Measurements from ENCODE around the gene RNASE13.
A peak's percentile ranks its signal among the peaks of the same experiment; 100 is the strongest.

Gene RNASE13

GRCh38 chr14:21066882-21067502 lies 32.4 kb upstream of the RNASE13 start:
- CTCF ChIA-PET = interaction anchor here (1.0 to 4.7 kb wide), 14 partner anchors 11 to 72 kb away, joined by 3 to 130 read pairs (median 6); partner anchors contain the start of genes TMEM253 and ZNF219
- POLR2A ChIA-PET = interaction anchor here (0.5 kb wide), 1 partner anchor 724 kb away, joined by 7 read pairs; no protein-coding TSS in a partner anchor
- DNase-seq (ENCODE audit: extremely low spot score) = no peak
- peak; percentile 28 for TF ChIP-seq CTCF (IDR thresholded peaks at IDR 0.05; ENCODE audit: control extremely low read depth, extremely low read depth, low read depth, missing control alignments)

- CTCF ChIA-PET = interaction anchor here (0.9 to 2.1 kb wide), 4 partner anchors 29 to 206 kb away, joined by 3 to 10 read pairs (median 4); no protein-coding TSS in a partner anchor
- TF ChIP-seq CTCF (IDR thresholded peaks at IDR 0.05; ENCODE audit: control extremely low read depth, extremely low read depth, low read depth, missing control alignments) = no peak
- POLR2A ChIA-PET = no interaction called here
- DNase-seq (ENCODE audit: extremely low spot score) = no peak
These were observed 28.9 kb upstream of the RNASE13 start for GRCh38 chr14:21063479-21063878.

GRCh38 chr14:21061347-21061668 lies 26.7 kb upstream of the RNASE13 start:
- ChIA-PET POLR2A (no interaction called here), CTCF (interaction anchor here (0.9 to 2.4 kb wide), 4 partner anchors 12 to 90 kb away, joined by 3 to 13 read pairs (median 6); no protein-coding TSS in a partner anchor)
- DNase-seq (ENCODE audit: extremely low spot score) = no peak
- no peak for TF ChIP-seq CTCF (IDR thresholded peaks at IDR 0.05; ENCODE audit: control extremely low read depth, extremely low read depth, low read depth, missing control alignments)

GRCh38 chr14:21060614-21061346 lies 26.2 kb upstream of the RNASE13 start:
- POLR2A ChIA-PET = no interaction called here
- TF ChIP-seq CTCF (IDR thresholded peaks at IDR 0.05; ENCODE audit: control extremely low read depth, extremely low read depth, low read depth, missing control alignments) = no peak
- DNase-seq (ENCODE audit: extremely low spot score) = no peak
- CTCF ChIA-PET = interaction anchor here (0.6 to 2.4 kb wide), 4 partner anchors 21 to 46 kb away, joined by 3 to 13 read pairs (median 5); no protein-coding TSS in a partner anchor

GRCh38 chr14:21059842-21060613 lies 25.4 kb upstream of the RNASE13 start:
- TF ChIP-seq CTCF (IDR thresholded peaks at IDR 0.05; ENCODE audit: control extremely low read depth, extremely low read depth, low read depth, missing control alignments) = no peak
- ChIA-PET POLR2A (no interaction called here), CTCF (interaction anchor here (0.6 to 2.2 kb wide), 3 partner anchors 8 to 45 kb away, joined by 3 to 11 read pairs (median 3); no protein-coding TSS in a partner anchor)
- DNase-seq (ENCODE audit: extremely low spot score) = no peak

GRCh38 chr14:21058903-21059302 lies 24.3 kb upstream of the RNASE13 start:
- no peak for TF ChIP-seq CTCF (IDR thresholded peaks at IDR 0.05; ENCODE audit: control extremely low read depth, extremely low read depth, low read depth, missing control alignments)
- ChIA-PET CTCF (interaction anchor here (0.9 to 2.2 kb wide), 8 partner anchors 10 to 98 kb away, joined by 3 to 11 read pairs (median 4); partner anchors contain the start of gene ARHGEF40), POLR2A (no interaction called here)
- DNase-seq (ENCODE audit: extremely low spot score) = no peak

Data from GM10248 (cell line).